Vagina (tissue), 2 donors: Measurements from ENCODE around the gene RPL27.

ENCODE experiments used
- CTCF ChIP-seq, 3 experiments: fragments of 450-650 bp in 2 of 3; fragments of 200-600 bp in 1 of 3; sonication (generic) in 1 of 3; IDR thresholded peaks; one replicate each; pipeline ENCODE4 v1.5.1; 2017 to 2019; ENCODE audit warnings: antibody characterized with exemption in 3 of 3, mild to moderate bottlenecking in 2 of 3, moderate library complexity in 2 of 3
- POLR2A ChIP-seq, 2 donors: fragments of 450-650 bp; IDR thresholded peaks; one replicate each; pipeline ENCODE4 v1.6.1; 2017; ENCODE audit warnings: antibody characterized with exemption in 2 of 2, mild to moderate bottlenecking in 2 of 2, moderate library complexity in 2 of 2

GRCh38 chr17:42985225-42985624 lies 13.0 kb upstream of the RPL27 start:
- TF ChIP-seq CTCF (IDR thresholded peaks at IDR 0.05) (no peak), POLR2A (IDR thresholded peaks at IDR 0.05) (no peak)
